OCI-LY3 (cell line): ENCODE results near the gene SCYL3.

Experiments used
- EZH2phosphoT487 ChIP-seq: fragments of 200-600 bp; shearing (Covaris generic); IDR thresholded peaks from 2 replicates; pipeline ENCODE4 v1.6.1; 2018; ENCODE audit warnings: antibody characterized with exemption, mixed run types, low read depth
- TF ChIP-seq, protein P1 (sequence below): fragments of 200-600, 300-600 bp; sonication (generic); IDR thresholded peaks from 2 replicates; pipeline ENCODE4 v1.5.1; 2014; ENCODE audit warnings: antibody characterized with exemption, low read length, low read depth

DNA sequence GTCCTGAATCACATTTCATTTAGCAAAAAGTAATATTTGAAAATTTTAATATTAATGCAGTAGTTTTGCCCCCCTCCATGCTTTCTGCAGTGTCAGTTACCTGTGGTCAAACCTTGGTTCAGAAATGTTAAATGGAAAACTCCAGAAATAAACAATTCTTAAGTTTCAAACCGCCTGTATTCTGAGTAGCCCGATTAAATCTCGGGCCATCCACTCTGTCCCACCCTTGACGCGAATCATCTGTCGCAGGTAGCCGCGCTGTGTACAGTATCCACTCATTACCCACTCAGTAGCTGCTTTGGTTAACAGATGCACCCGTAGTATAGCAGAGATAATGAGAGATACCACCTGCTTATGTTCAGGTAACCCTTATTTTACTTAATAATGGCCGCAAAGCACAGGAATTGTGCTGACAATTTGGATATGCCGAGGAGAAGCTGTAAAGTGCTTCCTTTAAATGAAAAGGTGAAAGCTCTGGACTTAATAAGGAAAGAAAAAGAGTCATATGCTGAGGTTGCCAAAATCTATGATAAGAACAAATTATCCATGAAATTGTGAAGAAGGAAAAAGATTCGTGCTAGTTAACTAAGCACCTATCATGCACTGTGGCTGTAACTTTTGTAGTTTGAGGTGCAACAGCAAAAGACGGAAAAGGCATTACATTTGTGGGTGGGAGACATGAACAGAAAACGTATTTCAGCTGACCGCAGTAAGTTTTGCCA, 889 bp upstream of the SCYL3 start:
- TF ChIP-seq, protein P1, sequence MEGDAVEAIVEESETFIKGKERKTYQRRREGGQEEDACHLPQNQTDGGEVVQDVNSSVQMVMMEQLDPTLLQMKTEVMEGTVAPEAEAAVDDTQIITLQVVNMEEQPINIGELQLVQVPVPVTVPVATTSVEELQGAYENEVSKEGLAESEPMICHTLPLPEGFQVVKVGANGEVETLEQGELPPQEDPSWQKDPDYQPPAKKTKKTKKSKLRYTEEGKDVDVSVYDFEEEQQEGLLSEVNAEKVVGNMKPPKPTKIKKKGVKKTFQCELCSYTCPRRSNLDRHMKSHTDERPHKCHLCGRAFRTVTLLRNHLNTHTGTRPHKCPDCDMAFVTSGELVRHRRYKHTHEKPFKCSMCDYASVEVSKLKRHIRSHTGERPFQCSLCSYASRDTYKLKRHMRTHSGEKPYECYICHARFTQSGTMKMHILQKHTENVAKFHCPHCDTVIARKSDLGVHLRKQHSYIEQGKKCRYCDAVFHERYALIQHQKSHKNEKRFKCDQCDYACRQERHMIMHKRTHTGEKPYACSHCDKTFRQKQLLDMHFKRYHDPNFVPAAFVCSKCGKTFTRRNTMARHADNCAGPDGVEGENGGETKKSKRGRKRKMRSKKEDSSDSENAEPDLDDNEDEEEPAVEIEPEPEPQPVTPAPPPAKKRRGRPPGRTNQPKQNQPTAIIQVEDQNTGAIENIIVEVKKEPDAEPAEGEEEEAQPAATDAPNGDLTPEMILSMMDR, result no peak
- TF ChIP-seq EZH2phosphoT487, result no peak
